ENCODE data around the gene SMAD6.

GRCh38 chr15:66780172-66780972 lies 78.3 kb downstream of the SMAD6 start:
- TF ChIP-seq ELK4 (IDR thresholded peaks at IDR 0.05; ENCODE audit: borderline replicate concordance, low read depth, low read length), result no peak
- TF ChIP-seq ZNF274 (IDR thresholded peaks at IDR 0.05; ENCODE audit: low read length), result no peak
- TF ChIP-seq ZNF274 (tag by site-specific recombination; IDR thresholded peaks at IDR 0.05; ENCODE audit: borderline replicate concordance), result no peak
- no peak for TF ChIP-seq ZNF580 (tag by site-specific recombination; IDR thresholded peaks at IDR 0.05)
- no peak for TF ChIP-seq CTCF (tag by site-specific recombination; IDR thresholded peaks at IDR 0.05)
- no peak for TF ChIP-seq ZNF280D (tag by site-specific recombination; IDR thresholded peaks at IDR 0.05)
- TF ChIP-seq TCF7L2 (IDR thresholded peaks at IDR 0.05; ENCODE audit: borderline replicate concordance, low read depth, low read length), result no peak
- TF ChIP-seq HIC1 (tag by site-specific recombination; IDR thresholded peaks at IDR 0.05), result no peak
- TF ChIP-seq ZNF324 (tag by site-specific recombination; IDR thresholded peaks at IDR 0.05), result no peak
- TF ChIP-seq ZNF24 (tag by site-specific recombination; IDR thresholded peaks at IDR 0.05), result no peak
